Osteocyte (in vitro differentiated cells): ENCODE data around the gene FAM111B. TPM values are rescaled to one million over a fixed set of nuclear protein-coding genes. Genes with fewer than 3 reads are reported as not detected.

Experiments used
- total RNA-seq: library from RNA; stranded (reverse); gene quantifications from 2 replicates; pipeline ENCODE4 v1.2.1, GENCODE V29; 2021

Gene FAM111B
- total RNA-seq, 1 donor from 2014 or later = 2.7 TPM

Other genes with a start within 250 kb of the FAM111B start
- gene GLYATL1, start 167.7 kb upstream of the FAM111B start, total RNA-seq = not detected in 2 replicates
- not detected in 2 replicates for gene GLYATL1B, start 20.9 kb upstream of the FAM111B start, total RNA-seq
- 43.0 and 48.5 TPM in 2 replicates for gene FAM111A, start 35.6 kb downstream of the FAM111B start, total RNA-seq
- 1.2 and 2.7 TPM in 2 replicates for gene DTX4, start 64.9 kb downstream of the FAM111B start, total RNA-seq
- not detected in 2 replicates for gene MPEG1, start 105.7 kb downstream of the FAM111B start, total RNA-seq